DND-41 (cell line): ENCODE measurements around the gene PGBD1.

Experiments used
- ATAC-seq: fragments of 200-7000 bp; cut with Tn5 transposase; 3 replicates; pipeline ENCODE4 v1.9.1; 2021; ENCODE audit warnings: low read depth; ENCODE audit not compliant: insufficient read depth
- DNase-seq: peaks from one replicate; pipeline ENCODE4 v3.0.0-alpha.2; 2020
- H2AFZ ChIP-seq: 2 replicates; pipeline ENCODE4 v1.6.0; 2012; ENCODE audit warnings: low read depth, low read length
- H3K27ac ChIP-seq: 2 replicates; pipeline ENCODE4 v1.5.1; 2012; ENCODE audit warnings: low read length, inconsistent platforms
- H3K27me3 ChIP-seq: fragments of 200-600 bp; sonication (generic); 2 replicates; pipeline ENCODE4 v1.6.0; 2012; ENCODE audit warnings: low read length, mild to moderate bottlenecking, inconsistent platforms; ENCODE audit not compliant: insufficient read depth, poor library complexity
- H3K36me3 ChIP-seq: 2 replicates; pipeline ENCODE4 v1.5.1; 2012; ENCODE audit warnings: low read length, inconsistent platforms; ENCODE audit not compliant: insufficient read depth
- H3K4me1 ChIP-seq: 2 replicates; pipeline ENCODE4 v1.5.1; 2012; ENCODE audit warnings: mild to moderate bottlenecking, low read length; ENCODE audit not compliant: insufficient read depth
- H3K4me2 ChIP-seq: 2 replicates; pipeline ENCODE4 v1.6.0; 2012; ENCODE audit warnings: mild to moderate bottlenecking, moderate library complexity, low read length, inconsistent platforms; ENCODE audit not compliant: insufficient read depth
- H3K4me3 ChIP-seq, 2 experiments: fragments of 200-600 bp in 1 of 2; shearing (Covaris generic) in 1 of 2; 2 replicates each; pipeline ENCODE4 v1.5.1; 2012 to 2016; ENCODE audit warnings: inconsistent platforms in 2 of 2, low read length in 2 of 2, mild to moderate bottlenecking in 2 of 2, low read depth in 1 of 2, moderate library complexity in 1 of 2
- H3K79me2 ChIP-seq: 2 replicates; pipeline ENCODE4 v1.6.0; 2012; ENCODE audit warnings: low read length, inconsistent platforms; ENCODE audit not compliant: insufficient read depth
- H3K9ac ChIP-seq: 2 replicates; pipeline ENCODE4 v1.6.0; 2012; ENCODE audit warnings: low read depth, mild to moderate bottlenecking, inconsistent platforms, low read length, moderate library complexity
- H3K9me3 ChIP-seq: 2 replicates; pipeline ENCODE4 v1.5.1; 2012; ENCODE audit warnings: low read length, moderate library complexity, mild to moderate bottlenecking, inconsistent platforms; ENCODE audit not compliant: insufficient read depth, severe bottlenecking
- H4K20me1 ChIP-seq: 2 replicates; pipeline ENCODE4 v1.6.0; 2012; ENCODE audit warnings: low read length; ENCODE audit not compliant: insufficient read depth
- CTCF ChIP-seq: IDR thresholded peaks from 2 replicates; pipeline ENCODE4 v1.5.1; 2012; ENCODE audit warnings: borderline replicate concordance, low read length, moderate library complexity, mild to moderate bottlenecking; ENCODE audit not compliant: poor library complexity, severe bottlenecking; ENCODE audit errors: extremely low read depth
- EZH2 ChIP-seq: IDR thresholded peaks from 3 replicates; pipeline ENCODE4 v1.6.1; 2012; ENCODE audit warnings: borderline replicate concordance, low read depth, mild to moderate bottlenecking, moderate library complexity, low read length, inconsistent platforms; ENCODE audit not compliant: severe bottlenecking

PGBD1 gene

GRCh38 chr6:28330041-28330440, 48.7 kb downstream of the PGBD1 start:
- Histone ChIP-seq H3K79me2 (no peaks in the 10 kb centered on the region), H2AFZ (no peak overlapping the region), H3K4me2 (no peak overlapping the region), H3K4me1 (peaks cover 7% of the 10 kb centered on the region), H3K4me3 (no peak overlapping the region), H3K27ac (no peak overlapping the region), H3K9ac (no peak overlapping the region), H4K20me1 (no peaks in the 10 kb centered on the region), H3K9me3 (peaks cover 16% of the 10 kb centered on the region), H3K36me3 (peaks cover 13% of the 10 kb centered on the region; the same call in 1 of the 2 replicates), H3K27me3 (no peaks in the 10 kb centered on the region)
- ATAC-seq (no peak), DNase-seq (no peak)
- TF ChIP-seq CTCF (no peak), EZH2 (no peak)

- H3K4me2 ChIP-seq: no peak overlapping the region
- peaks cover 27% of the 10 kb centered on the region for H3K4me1 ChIP-seq
- H3K36me3 ChIP-seq: no peaks in the 10 kb centered on the region
- H3K27ac ChIP-seq: no peak overlapping the region
- H3K9me3 ChIP-seq: no peaks in the 10 kb centered on the region
- no peak for TF ChIP-seq EZH2
- TF ChIP-seq CTCF: no peak
- H3K9ac ChIP-seq: no peak overlapping the region
- H3K4me3 ChIP-seq: no peak overlapping the region
- H4K20me1 ChIP-seq: no peaks in the 10 kb centered on the region
- DNase-seq (no peak), ATAC-seq (no peak)
- no peaks in the 10 kb centered on the region for H3K79me2 ChIP-seq
- no peaks in the 10 kb centered on the region for H3K27me3 ChIP-seq
- H2AFZ ChIP-seq: no peak overlapping the region
These were observed 51.7 kb downstream of the PGBD1 start for GRCh38 chr6:28333047-28333446.

- no peak overlapping the region for H2AFZ ChIP-seq
- no peak for ATAC-seq
- no peak overlapping the region for H3K27ac ChIP-seq
These were observed 52.2 kb downstream of the PGBD1 start for GRCh38 chr6:28333599-28334018.

More at GRCh38 chr6:28333599-28334018, 52.2 kb downstream of the PGBD1 start:
- H3K36me3 ChIP-seq: no peaks in the 10 kb centered on the region
- H3K27me3 ChIP-seq: no peaks in the 10 kb centered on the region
- H3K4me2 ChIP-seq: no peak overlapping the region
- TF ChIP-seq EZH2 (no peak), CTCF (no peak)
- DNase-seq: no peak
- no peak overlapping the region for H3K4me3 ChIP-seq
- peaks cover 27% of the 10 kb centered on the region for H3K4me1 ChIP-seq
- no peak overlapping the region for H3K9ac ChIP-seq
- H3K79me2 ChIP-seq: no peaks in the 10 kb centered on the region
- no peaks in the 10 kb centered on the region for H3K9me3 ChIP-seq
- no peaks in the 10 kb centered on the region for H4K20me1 ChIP-seq
